Fibroblast of mammary gland (primary cell): ENCODE results near the gene ATPAF1.

Experiments used
- DNase-seq: peaks from one replicate; pipeline ENCODE4 v3.0.0-alpha.2; 2010; ENCODE audit warnings: low read depth
- H3K4me3 ChIP-seq: 2 replicates; pipeline ENCODE4 v1.5.1; 2011; ENCODE audit warnings: low read depth, mild to moderate bottlenecking, low read length, moderate library complexity; ENCODE audit not compliant: control insufficient read depth
- CTCF ChIP-seq: conservative IDR thresholded peaks from 2 replicates; pipeline ENCODE4 v1.5.1; 2011; ENCODE audit warnings: low read depth, low read length, inconsistent platforms; ENCODE audit not compliant: control insufficient read depth, insufficient read depth

ATPAF1 gene

GRCh38 chr1:46622344-46622743 lies 45.8 kb downstream of the ATPAF1 start:
- peak; percentile 48 for DNase-seq
- TF ChIP-seq CTCF, result peak; percentile 55
- no peak overlapping the region for H3K4me3 ChIP-seq

- peak; percentile 30 for DNase-seq
- no peak for TF ChIP-seq CTCF
- H3K4me3 ChIP-seq, result no peak overlapping the region
These were observed 46.2 kb downstream of the ATPAF1 start for GRCh38 chr1:46621930-46622329.

- DNase-seq, result no peak
- TF ChIP-seq CTCF, result no peak
- no peak overlapping the region for H3K4me3 ChIP-seq
These were observed 48.4 kb downstream of the ATPAF1 start for GRCh38 chr1:46619656-46620258.

GRCh38 chr1:46618754-46619415 lies 49.3 kb downstream of the ATPAF1 start:
- no peak for DNase-seq
- no peak for TF ChIP-seq CTCF
- H3K4me3 ChIP-seq, result no peak overlapping the region

- no peak for DNase-seq
- no peak overlapping the region for H3K4me3 ChIP-seq
- TF ChIP-seq CTCF, result no peak
These were observed 50.3 kb downstream of the ATPAF1 start for GRCh38 chr1:46617833-46618232.

GRCh38 chr1:46617108-46617800 lies 50.9 kb downstream of the ATPAF1 start:
- peak overlapping the region; percentile 75 for H3K4me3 ChIP-seq
- no peak for TF ChIP-seq CTCF
- DNase-seq, result no peak
